ENCODE measurements around the gene SMAD6. TPM values are rescaled to one million over a fixed set of nuclear protein-coding genes. Genes with fewer than 3 reads are reported as not detected.

SMAD6 gene
- polyA plus RNA-seq, 1 donor from 2014 or later, result 0.16 TPM

GRCh38 chr15:66746231-66746605 is 44.2 kb downstream of the SMAD6 start:
- Histone ChIP-seq H3K27me3 (ENCODE audit: insufficient read depth, low read depth, low read length) (no peaks in the 10 kb centered on the region), H3F3A (ENCODE audit: insufficient read depth, low read length, poor library complexity, severe bottlenecking) (no peaks in the 10 kb centered on the region), H3K27ac (ENCODE audit: low read length) (no peak overlapping the region), H3K4me2 (ENCODE audit: low read length) (no peak overlapping the region), H3K79me2 (replicated peaks; ENCODE audit: insufficient read depth, low read length) (no peaks in the 10 kb centered on the region), H3K9me3 (ENCODE audit: low read length) (no peaks in the 10 kb centered on the region), H3K36me3 (ENCODE audit: insufficient read depth, low read length) (no peaks in the 10 kb centered on the region), H3K9me2 (ENCODE audit: insufficient read depth, low read length) (no peaks in the 10 kb centered on the region), H4K20me1 (ENCODE audit: insufficient read depth) (no peaks in the 10 kb centered on the region), H2AFZ (ENCODE audit: low read depth, low read length) (no peak overlapping the region), H3K4me3 (ENCODE audit: low read length) (no peak overlapping the region), H3K9ac (ENCODE audit: low read length) (no peak overlapping the region)
- TF ChIP-seq EP300 (conservative IDR thresholded peaks at IDR 0.05; ENCODE audit: poor library complexity, severe bottlenecking) (no peak), CTCF (IDR thresholded peaks at IDR 0.05; ENCODE audit: poor library complexity, severe bottlenecking) (no peak), TAF1 (IDR thresholded peaks at IDR 0.05; ENCODE audit: low read depth) (no peak), SMC3 (conservative IDR thresholded peaks at IDR 0.05; ENCODE audit: poor library complexity) (no peak), EZH2 (IDR thresholded peaks at IDR 0.05; ENCODE audit: borderline replicate concordance, insufficient read depth, low read length, poor library complexity, severe bottlenecking) (no peak), MXI1 (conservative IDR thresholded peaks at IDR 0.05; ENCODE audit: poor library complexity, severe bottlenecking) (no peak), REST (IDR thresholded peaks at IDR 0.05; ENCODE audit: borderline replicate concordance) (no peak), RAD21 (conservative IDR thresholded peaks at IDR 0.05) (no peak), POLR2AphosphoS5 (IDR thresholded peaks at IDR 0.05) (no peak)

GRCh38 chr15:66747223-66747622 is 45.2 kb downstream of the SMAD6 start:
- Histone ChIP-seq H2AFZ (ENCODE audit: low read depth, low read length) (no peak overlapping the region), H3K4me2 (ENCODE audit: low read length) (no peak overlapping the region), H3K4me3 (ENCODE audit: low read length) (no peak overlapping the region), H3K79me2 (replicated peaks; ENCODE audit: insufficient read depth, low read length) (no peaks in the 10 kb centered on the region), H4K20me1 (ENCODE audit: insufficient read depth) (no peaks in the 10 kb centered on the region), H3K27me3 (ENCODE audit: insufficient read depth, low read depth, low read length) (no peaks in the 10 kb centered on the region), H3K36me3 (ENCODE audit: insufficient read depth, low read length) (no peaks in the 10 kb centered on the region), H3F3A (ENCODE audit: insufficient read depth, low read length, poor library complexity, severe bottlenecking) (no peaks in the 10 kb centered on the region), H3K27ac (ENCODE audit: low read length) (no peak overlapping the region), H3K9ac (ENCODE audit: low read length) (no peak overlapping the region), H3K9me3 (ENCODE audit: low read length) (no peaks in the 10 kb centered on the region), H3K9me2 (ENCODE audit: insufficient read depth, low read length) (no peaks in the 10 kb centered on the region)
- TF ChIP-seq SMC3 (conservative IDR thresholded peaks at IDR 0.05; ENCODE audit: poor library complexity) (no peak), TAF1 (IDR thresholded peaks at IDR 0.05; ENCODE audit: low read depth) (no peak), CTCF (IDR thresholded peaks at IDR 0.05; ENCODE audit: poor library complexity, severe bottlenecking) (no peak), EP300 (conservative IDR thresholded peaks at IDR 0.05; ENCODE audit: poor library complexity, severe bottlenecking) (no peak), EZH2 (IDR thresholded peaks at IDR 0.05; ENCODE audit: borderline replicate concordance, insufficient read depth, low read length, poor library complexity, severe bottlenecking) (no peak), RAD21 (conservative IDR thresholded peaks at IDR 0.05) (no peak), REST (IDR thresholded peaks at IDR 0.05; ENCODE audit: borderline replicate concordance) (no peak)

Measured in neural cell (in vitro differentiated cells).